ENCODE measurements around the gene KANSL1. TPM values are rescaled to one million over a fixed set of nuclear protein-coding genes. Genes with fewer than 3 reads are reported as not detected.

The KANSL1 gene
- total and polyA plus RNA-seq, 10 of the 15 experiments (the other 5 are each of a cell fraction or from before 2014, with no cell fraction given), result 4.7 to 60.6 (median 28.0) TPM

DNA sequence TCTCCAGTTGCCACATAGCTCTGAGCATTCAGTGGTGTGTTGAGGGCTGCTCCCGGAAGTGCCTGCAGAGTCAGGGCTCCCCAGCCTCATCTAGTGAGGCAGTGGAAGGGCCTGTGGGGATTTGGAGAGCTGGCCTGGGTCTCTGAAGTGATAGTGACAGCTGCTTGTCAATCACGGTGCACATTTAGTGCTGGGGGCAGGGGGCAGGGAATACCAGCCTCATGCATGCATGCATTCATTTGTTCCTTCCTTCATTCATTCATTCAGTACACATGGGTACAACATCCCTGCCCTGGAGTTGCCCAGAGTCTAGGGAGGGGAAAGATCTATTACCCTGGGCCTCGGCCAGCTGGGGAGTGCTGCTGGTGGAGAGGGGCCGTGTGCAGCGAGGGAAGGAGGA is 205.5 kb downstream of the KANSL1 start:
- H3K4me2 ChIP-seq (ENCODE audit: control insufficient read depth, insufficient read depth), result no peak overlapping the region
- no TSS peak for BruUV-seq (replicated peaks)
- TF ChIP-seq TCF12 (IDR thresholded peaks at IDR 0.05; ENCODE audit: low read depth, low read length), result no peak
- peak; percentile 60; the same call in 1 of the 2 replicates for TF ChIP-seq ZNF24 (IDR thresholded peaks at IDR 0.05)
- CTCF ChIA-PET, result interaction anchor here (0.6 to 0.8 kb wide), 2 partner anchors 14 to 187 kb away, joined by 3 read pairs; no protein-coding TSS in a partner anchor
- no peaks in the 10 kb centered on the region for H3K36me3 ChIP-seq (ENCODE audit: control insufficient read depth in 2 of 2, insufficient read depth in 2 of 2, low read length in 1 of 2)
- intact Hi-C loops (cut with micrococcal nuclease; ENCODE audit: unreplicated experiment), result no loop called here
- DNase-seq (ENCODE audit: low read depth, low spot score), result no peak
- no peak overlapping the region for H3K9ac ChIP-seq (ENCODE audit: control insufficient read depth, insufficient read depth, low read length)
- no peak for FAIRE-seq
- no peaks in the 10 kb centered on the region for H3K79me2 ChIP-seq (ENCODE audit: control insufficient read depth, insufficient read depth, low read length)
- in situ Hi-C loops (cut with MboI), result no loop called here
- SMC1A ChIA-PET (ENCODE audit: uncharacterized antibody, unreplicated experiment), result no interaction called here
- H2AFZ ChIP-seq (ENCODE audit: control insufficient read depth, low read depth, low read length), result no peak overlapping the region
- 29% methylated on average over 5 of the region's 5 CpGs for WGBS (ENCODE audit: insufficient coverage, insufficient replicate concordance, low lambda C conversion rate, missing lambda C conversion rate)
- ATAC-seq, result no peak
- H3K9me3 ChIP-seq (replicated peaks; ENCODE audit: control insufficient read depth, insufficient read depth, low read length), result no peaks in the 10 kb centered on the region
- H4K20me1 ChIP-seq (ENCODE audit: control insufficient read depth, insufficient read depth), result no peaks in the 10 kb centered on the region
- no peaks in the 10 kb centered on the region; a peak in 1 of 4 replicates for H3K27me3 ChIP-seq (replicated peaks in 1 of 2; ENCODE audit: control insufficient read depth in 2 of 2, insufficient read depth in 2 of 2, low read length in 1 of 2)
- no peak overlapping the region for H3K27ac ChIP-seq (ENCODE audit: control insufficient read depth, insufficient read depth)
- H3K4me3 ChIP-seq, result no peak overlapping the region
- RAD21 ChIA-PET (ENCODE audit: unreplicated experiment), result no interaction called here
- no peaks in the 10 kb centered on the region for H3K4me1 ChIP-seq (ENCODE audit: control insufficient read depth, insufficient read depth, low read length)
- POLR2A ChIA-PET, result no interaction called here

DNA sequence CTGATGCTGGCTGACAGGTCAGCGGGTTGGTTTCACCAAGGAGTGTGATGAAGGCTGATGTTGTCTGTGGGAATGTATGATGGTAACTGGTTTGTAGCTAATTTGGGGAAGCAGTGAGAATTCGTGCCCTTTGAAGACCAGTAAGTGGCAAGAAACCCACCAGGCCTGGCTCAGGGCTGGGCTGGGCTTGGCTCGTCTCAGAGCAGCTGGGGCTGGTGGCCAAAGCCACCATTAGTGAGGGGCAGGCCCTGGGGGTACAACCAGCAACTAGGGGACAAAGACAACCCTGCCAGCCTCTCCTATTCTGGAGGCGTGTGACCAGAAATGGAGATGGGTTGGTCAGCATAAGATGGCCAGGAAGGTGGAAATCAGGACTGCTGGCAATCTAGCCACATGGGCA is 207.2 kb downstream of the KANSL1 start:
- H4K20me1 ChIP-seq (ENCODE audit: control insufficient read depth, insufficient read depth), result no peaks in the 10 kb centered on the region
- intact Hi-C loops (cut with micrococcal nuclease; ENCODE audit: unreplicated experiment), result no loop called here
- TF ChIP-seq POLR2A (IDR thresholded peaks at IDR 0.05; ENCODE audit: low read depth, low read length), result no peak
- FAIRE-seq (no peak), DNase-seq (ENCODE audit: low read depth, low spot score) (no peak), ATAC-seq (no peak)
- no peaks in the 10 kb centered on the region; a peak in 1 of 4 replicates for H3K27me3 ChIP-seq (replicated peaks in 1 of 2; ENCODE audit: control insufficient read depth in 2 of 2, insufficient read depth in 2 of 2, low read length in 1 of 2)
- RAD21 ChIA-PET (ENCODE audit: unreplicated experiment), result no interaction called here
- WGBS (ENCODE audit: insufficient coverage, insufficient replicate concordance, low lambda C conversion rate, missing lambda C conversion rate), result 28% methylated on average over 4 of the region's 4 CpGs
- in situ Hi-C loops (cut with MboI), result no loop called here
- no peaks in the 10 kb centered on the region for H3K36me3 ChIP-seq (ENCODE audit: control insufficient read depth in 2 of 2, insufficient read depth in 2 of 2, low read length in 1 of 2)
- no peaks in the 10 kb centered on the region for H3K4me1 ChIP-seq (ENCODE audit: control insufficient read depth, insufficient read depth, low read length)
- H3K4me3 ChIP-seq, result no peak overlapping the region
- H2AFZ ChIP-seq (ENCODE audit: control insufficient read depth, low read depth, low read length), result no peak overlapping the region
- H3K4me2 ChIP-seq (ENCODE audit: control insufficient read depth, insufficient read depth), result no peak overlapping the region
- SMC1A ChIA-PET (ENCODE audit: uncharacterized antibody, unreplicated experiment), result no interaction called here
- H3K9me3 ChIP-seq (replicated peaks; ENCODE audit: control insufficient read depth, insufficient read depth, low read length), result no peaks in the 10 kb centered on the region
- no peaks in the 10 kb centered on the region for H3K79me2 ChIP-seq (ENCODE audit: control insufficient read depth, insufficient read depth, low read length)
- POLR2A ChIA-PET, result no interaction called here
- no TSS peak for BruUV-seq (replicated peaks)
- H3K27ac ChIP-seq (ENCODE audit: control insufficient read depth, insufficient read depth), result no peak overlapping the region
- no peak overlapping the region for H3K9ac ChIP-seq (ENCODE audit: control insufficient read depth, insufficient read depth, low read length)
- CTCF ChIA-PET, result no interaction called here
